Measurements from ENCODE around the gene NTNG1. TPM values are rescaled to one million over a fixed set of nuclear protein-coding genes. Genes with fewer than 3 reads are reported as not detected.

NTNG1 gene
- total and polyA plus RNA-seq, 2 of the 13 experiments (the other 11 are each of a cell fraction or from before 2014, with no cell fraction given): not detected

- ChIA-PET POLR2A (no interaction called here), CTCF (ENCODE audit: low intra/inter-chr PET ratio, low total read pairs) (no interaction called here)
- no peak for FAIRE-seq
- WGBS (ENCODE audit: low lambda C conversion rate): 38% methylated on average over 1 of the region's 1 CpG
- Histone ChIP-seq H3K4me1 (ENCODE audit: insufficient read depth, low read length) (no peaks in the 10 kb centered on the region), H2AFZ (ENCODE audit: low read length) (no peak overlapping the region), H3K27ac (ENCODE audit: extremely low read length, insufficient read depth, low read length) (no peak overlapping the region), H3K4me3 (replicated peaks in 1 of 3; ENCODE audit: insufficient read depth in 1 of 3, low read depth in 2 of 3, low read length in 3 of 3) (no peak overlapping the region), H4K20me1 (ENCODE audit: insufficient read depth, low read length) (no peaks in the 10 kb centered on the region), H3K27me3 (ENCODE audit: control insufficient read depth in 1 of 2, insufficient read depth in 2 of 2, low read length in 2 of 2) (no peaks in the 10 kb centered on the region), H3K79me2 (ENCODE audit: insufficient read depth, low read length) (no peaks in the 10 kb centered on the region), H3K9ac (ENCODE audit: insufficient read depth, low read depth, low read length) (no peak overlapping the region), H3K9me3 (ENCODE audit: low read length) (no peaks in the 10 kb centered on the region), H3K36me3 (replicated peaks in 1 of 2; ENCODE audit: control insufficient read depth in 1 of 2, insufficient read depth in 2 of 2, low read length in 2 of 2) (no peaks in the 10 kb centered on the region), H3K4me2 (ENCODE audit: low read depth, low read length) (no peak overlapping the region)
- in situ Hi-C loops (cut with HindIII; ENCODE audit: extremely low pct_ligation_motif_present, low pct_unique_long_range_greater_than_20kb) (no loop called here), intact Hi-C loops (cut with micrococcal nuclease; ENCODE audit: unreplicated experiment) (no loop called here)
- BruUV-seq (replicated peaks): no TSS peak
- TF ChIP-seq KAT8 (CRISPR knock-in tag; IDR thresholded peaks at IDR 0.05) (no peak), MTA1 (CRISPR knock-in tag; IDR thresholded peaks at IDR 0.05; ENCODE audit: borderline replicate concordance) (no peak), ZNF800 (CRISPR knock-in tag; IDR thresholded peaks at IDR 0.05) (no peak), HHEX (CRISPR knock-in tag; IDR thresholded peaks at IDR 0.05) (no peak), HOXA9 (CRISPR knock-in tag; IDR thresholded peaks at IDR 0.05; ENCODE audit: borderline replicate concordance) (no peak), CREB3 (CRISPR knock-in tag; IDR thresholded peaks at IDR 0.05) (no peak), SNAPC4 (CRISPR knock-in tag; IDR thresholded peaks at IDR 0.05) (no peak), NRL (CRISPR knock-in tag; IDR thresholded peaks at IDR 0.05; ENCODE audit: borderline replicate concordance) (no peak), RBM22 (optimal IDR thresholded peaks at IDR 0.05; ENCODE audit: low read length) (no peak), ZNF235 (CRISPR knock-in tag; IDR thresholded peaks at IDR 0.05; ENCODE audit: borderline replicate concordance) (no peak), THRA (CRISPR knock-in tag; IDR thresholded peaks at IDR 0.05; ENCODE audit: borderline replicate concordance) (no peak)
- no peak for DNase-seq (ENCODE audit: low spot score)
- no peak for ATAC-seq
These were observed 153.8 kb downstream of the NTNG1 start for GRCh38 chr1:107294686-107295085.
